Lower leg skin (tissue), 4 donors: ENCODE data around the gene ZCCHC14. TPM values are rescaled to one million over a fixed set of nuclear protein-coding genes. Genes with fewer than 3 reads are reported as not detected.

ENCODE experiments used
- DNase-seq, 2 donors: peaks; one replicate each; pipeline ENCODE4 v3.0.0-alpha.2; 2019; ENCODE audit warnings: low spot score in 2 of 2
- H3K4me3 ChIP-seq: fragments of 200-600 bp; sonication (generic); 2 replicates; pipeline ENCODE4 v1.5.1; 2017; ENCODE audit warnings: mild to moderate bottlenecking, low read depth; ENCODE audit not compliant: poor library complexity, severe bottlenecking
- CTCF ChIP-seq, 3 donors: fragments of 450-650 bp; IDR thresholded peaks; one replicate each; pipeline ENCODE4 v1.5.1; 2016; ENCODE audit warnings: antibody characterized with exemption in 3 of 3, mild to moderate bottlenecking in 3 of 3, moderate library complexity in 2 of 3
- POLR2A ChIP-seq, 2 donors: fragments of 450-650 bp; IDR thresholded peaks; one replicate each; pipeline ENCODE4 v1.6.1; 2016 to 2017; ENCODE audit warnings: antibody characterized with exemption in 2 of 2, mild to moderate bottlenecking in 1 of 2, moderate library complexity in 1 of 2
- WGBS, 2 donors: methylation state at CpG; one replicate each; pipeline ENCODE4 v1.1.5; 2018; 5-methylcytosine and 5-hydroxymethylcytosine counted together
- intact Hi-C: fragments of 100-400 bp; cut with DNase I; formaldehyde crosslinking; loops from one replicate; pipeline ENCODE4 v1.15.0; 2023; ENCODE audit warnings: low total_unique reads
- total RNA-seq, 4 donors: library from RNA; depleted of rRNA; stranded (reverse); fragments of >200 nt; gene quantifications; one replicate each; pipeline ENCODE4 v1.1.0, GENCODE V29; 2016

The ZCCHC14 gene
- total RNA-seq, 4 donors from 2014 or later, result 13.7 to 25.4 (median 23.6) TPM

- TF ChIP-seq POLR2A (IDR thresholded peaks at IDR 0.05) (no peak), CTCF (IDR thresholded peaks at IDR 0.05) (no peak)
These were observed 116.2 kb downstream of the ZCCHC14 start for GRCh38 chr16:87376660-87377059.

GRCh38 chr16:87375426-87376135 is 117.2 kb downstream of the ZCCHC14 start:
- intact Hi-C loops, result no loop called here
- TF ChIP-seq CTCF (IDR thresholded peaks at IDR 0.05) (no peak), POLR2A (IDR thresholded peaks at IDR 0.05) (no peak)
- DNase-seq, result no peak
- WGBS, 2 donors, result 36 to 43% methylated on average over 9 of the region's 9 CpGs
- no peak overlapping the region for H3K4me3 ChIP-seq

More at GRCh38 chr16:87376660-87377059, 116.2 kb downstream of the ZCCHC14 start:
- no peak overlapping the region for H3K4me3 ChIP-seq
- intact Hi-C loops, result no loop called here
- DNase-seq, result no peak
- 91 to 95% methylated on average over 6 of the region's 6 CpGs for WGBS, 2 donors

GRCh38 chr16:87374313-87374712 is 118.5 kb downstream of the ZCCHC14 start:
- intact Hi-C loops, result no loop called here

GRCh38 chr16:87372305-87372704 is 120.5 kb downstream of the ZCCHC14 start:
- intact Hi-C loops, result no loop called here
- TF ChIP-seq POLR2A (IDR thresholded peaks at IDR 0.05) (no peak), CTCF (IDR thresholded peaks at IDR 0.05) (no peak)
- 90 to 93% methylated on average over 4 of the region's 4 CpGs for WGBS, 2 donors
- H3K4me3 ChIP-seq, result no peak overlapping the region
- no peak for DNase-seq

More at GRCh38 chr16:87374313-87374712, 118.5 kb downstream of the ZCCHC14 start:
- TF ChIP-seq CTCF (IDR thresholded peaks at IDR 0.05) (no peak), POLR2A (IDR thresholded peaks at IDR 0.05) (no peak)
- WGBS, 2 donors, result 94 to 95% methylated on average over 13 of the region's 13 CpGs
- H3K4me3 ChIP-seq, result no peak overlapping the region
- no peak for DNase-seq

- DNase-seq, result no peak
- 84 to 87% methylated on average over 20 of the region's 20 CpGs for WGBS, 2 donors
- H3K4me3 ChIP-seq, result no peak overlapping the region
- intact Hi-C loops, result no loop called here
- TF ChIP-seq POLR2A (IDR thresholded peaks at IDR 0.05) (no peak), CTCF (IDR thresholded peaks at IDR 0.05) (no peak)
These were observed 121.5 kb downstream of the ZCCHC14 start for GRCh38 chr16:87371261-87371866.
